ENCODE results near the gene ARG1. TPM values are rescaled to one million over a fixed set of nuclear protein-coding genes. Genes with fewer than 3 reads are reported as not detected.

The ARG1 gene
- total and polyA plus RNA-seq, 2 of the 8 experiments (the other 6 are each of a cell fraction or from before 2014, with no cell fraction given), result not detected

- peak within 1 kb of the TSS; percentile 56 for H3K18ac ChIP-seq (ENCODE audit: extremely low read depth, low read length)
- H3K14ac ChIP-seq (ENCODE audit: insufficient read length), result no peak within 1 kb of the TSS
- H3K9me3 ChIP-seq (ENCODE audit: insufficient read depth in 2 of 2, low read depth in 1 of 2, low read length in 1 of 2), result no peaks in the 10 kb centered on the region
- H4K20me1 ChIP-seq (replicated peaks in 1 of 2; ENCODE audit: control insufficient read depth in 1 of 2, insufficient read depth in 2 of 2, low read length in 2 of 2), result no peaks in the 10 kb centered on the region
- H2BK5ac ChIP-seq (ENCODE audit: low read depth, low read length), result no peak within 1 kb of the TSS
- H2BK120ac ChIP-seq (replicated peaks; ENCODE audit: low read depth, low read length), result no peak within 1 kb of the TSS
- no peak within 1 kb of the TSS for H3K23ac ChIP-seq (ENCODE audit: insufficient read length)
- H2BK15ac ChIP-seq (ENCODE audit: low read length), result no peak within 1 kb of the TSS
- peaks cover 0 to 7% of the 10 kb centered on the region in 2 experiments; a peak in 2 of 4 replicates for H3K79me2 ChIP-seq (ENCODE audit: control insufficient read depth in 1 of 2, insufficient read depth in 2 of 2, low read length in 2 of 2)
- H2BK20ac ChIP-seq (ENCODE audit: low read length), result no peak within 1 kb of the TSS
- H3K4me3 ChIP-seq (ENCODE audit: extremely low read depth in 1 of 4, insufficient read depth in 2 of 4, low read depth in 3 of 4, low read length in 4 of 4), result peak within 1 kb of the TSS; percentile 79 to 92 (median 83)
- H3K56ac ChIP-seq (replicated peaks; ENCODE audit: insufficient read length, low read depth, low read length), result peak within 1 kb of the TSS; percentile 87
- CTCF ChIA-PET (ENCODE audit: partially characterized antibody), result interaction anchor here (0.6 to 2.9 kb wide), 55 partner anchors 9 to 1760 kb away, joined by 3 to 41 read pairs (median 3); partner anchors contain the start of gene ENPP3
- DNase-seq (ENCODE audit: low read depth in 1 of 2, low spot score in 2 of 2) (peak; percentile 95 to 100), FAIRE-seq (peak; percentile 28)
- H2AFZ ChIP-seq (ENCODE audit: low read length), result peak within 1 kb of the TSS; percentile 94
- no peak within 1 kb of the TSS for H4K5ac ChIP-seq (ENCODE audit: insufficient read length, low read depth, low read length)
- no peak within 1 kb of the TSS for H3K4ac ChIP-seq (replicated peaks; ENCODE audit: insufficient read length, low read depth, low read length)
- H4K91ac ChIP-seq (replicated peaks; ENCODE audit: insufficient read length, low read length), result no peak within 1 kb of the TSS
- no peak within 1 kb of the TSS for H2BK12ac ChIP-seq (ENCODE audit: low read depth, low read length)
- H3K4me1 ChIP-seq (replicated peaks in 1 of 4; ENCODE audit: control insufficient read depth in 3 of 4, insufficient read depth in 4 of 4, low read length in 3 of 4), result no peaks in the 10 kb centered on the region
- H3K79me1 ChIP-seq (ENCODE audit: low read depth, low read length), result no peaks in the 10 kb centered on the region
- no peaks in the 10 kb centered on the region for H3K27me3 ChIP-seq (replicated peaks in 1 of 4; ENCODE audit: control insufficient read depth in 3 of 4, extremely low read depth in 1 of 4, insufficient read depth in 3 of 4, low read length in 3 of 4)
- peaks cover 4 to 16% (median 7%) of the 10 kb centered on the region in 4 experiments; a peak in 6 of 8 replicates for H3K36me3 ChIP-seq (ENCODE audit: control insufficient read depth in 2 of 4, insufficient read depth in 4 of 4, low read length in 3 of 4)
- peak within 1 kb of the TSS; percentile 41; the same call in 1 of the 2 replicates for H3K27ac ChIP-seq (ENCODE audit: low read depth, low read length)
- H3K4me2 ChIP-seq (ENCODE audit: insufficient read depth in 1 of 2, low read depth in 2 of 2, low read length in 2 of 2), result peak within 1 kb of the TSS; percentile 39 to 69
- H4K8ac ChIP-seq (ENCODE audit: extremely low read depth, insufficient read depth, low read length), result peak within 1 kb of the TSS; percentile 89
- peak within 1 kb of the TSS; percentile 54 to 76 (median 60) for H3K9ac ChIP-seq (replicated peaks in 1 of 4; ENCODE audit: extremely low read depth in 1 of 4, low read depth in 3 of 4, low read length in 3 of 4)
- no peak within 1 kb of the TSS for H2AK5ac ChIP-seq (ENCODE audit: low read depth, low read length)
- H3K23me2 ChIP-seq (ENCODE audit: low read depth, low read length), result no peaks in the 10 kb centered on the region
- whole genome bisulfite sequencing, 2 experiments (ENCODE audit: extremely low coverage in 1 of 2, insufficient coverage in 1 of 2, insufficient read length in 1 of 2, insufficient replicate concordance in 2 of 2, low coverage in 1 of 2, low lambda C conversion rate in 2 of 2, missing lambda C conversion rate in 1 of 2), result 4% methylated on average over 51 of the region's 53 CpGs; no CpG with 5 or more reads in 1 of the 2 experiments
- POLR2A ChIA-PET (ENCODE audit: partially characterized antibody), result interaction anchor here (0.6 to 2.0 kb wide), 4 partner anchors 9 to 737 kb away, joined by 3 to 6 read pairs (median 4); partner anchors contain the start of gene CCN2
- TF ChIP-seq CBX5 (IDR thresholded peaks at IDR 0.05; ENCODE audit: low read depth, low read length) (no peak), RFX5 (IDR thresholded peaks at IDR 0.05; ENCODE audit: borderline replicate concordance, low read depth, low read length) (no peak), TAF1 (IDR thresholded peaks at IDR 0.05; ENCODE audit: low read depth, low read length) (peak; percentile 91), EGR1 (IDR thresholded peaks at IDR 0.05; ENCODE audit: borderline replicate concordance, low read depth, low read length) (peak; percentile 88), YY1 (IDR thresholded peaks at IDR 0.05; ENCODE audit: low read depth, low read length) (peak; percentile 66), SIN3A (conservative IDR thresholded peaks at IDR 0.05 in 1 of 2, IDR thresholded peaks at IDR 0.05 in 1 of 2; ENCODE audit: low read depth in 1 of 2, low read length in 2 of 2) (peak in 1 of 2 experiments; percentile 95; a peak in 2 of 4 replicates), FOSL1 (IDR thresholded peaks at IDR 0.05; ENCODE audit: insufficient read depth, low read depth, low read length) (no peak), SUZ12 (IDR thresholded peaks at IDR 0.05; ENCODE audit: low read length) (no peak), KDM1A (IDR thresholded peaks at IDR 0.05; ENCODE audit: borderline replicate concordance, low read length) (no peak), SRF (IDR thresholded peaks at IDR 0.05; ENCODE audit: low read depth, low read length) (peak; percentile 80), NANOG (IDR thresholded peaks at IDR 0.05; ENCODE audit: insufficient read depth, low read depth, low read length, poor library complexity, severe bottlenecking) (peak; percentile 2)
These were observed 55.0 kb downstream of the ARG1 start, which contains the start of gene MED23 for GRCh38 chr6:131627724-131628682. Gene MED23 (minus strand): TSS chr6:131628242. CDS start chr6:131628049, 193 bp downstream.

Measured in H1 (cell line).